ENCODE data around the gene WDR7.

Gene WDR7

GRCh38 chr18:56650944-56651770 lies at the start of gene WDR7:
WDR7 (plus strand) TSS chr18:56651359; CDS start chr18:56672516, 21,157 bp downstream.
- peak; percentile 99 for DNase-seq (ENCODE audit: low spot score)

GRCh38 chr18:56606618-56607017 lies 44.5 kb upstream of the WDR7 start:
- DNase-seq (ENCODE audit: low spot score) = no peak

GRCh38 chr18:56615738-56616520 lies 35.2 kb upstream of the WDR7 start:
- DNase-seq (ENCODE audit: low spot score) = peak; percentile 22

- DNase-seq (ENCODE audit: low spot score) = no peak
Measured at GRCh38 chr18:56627991-56628390, 23.2 kb upstream of the WDR7 start.

GRCh38 chr18:56632070-56633022 lies 18.8 kb upstream of the WDR7 start:
- no peak for DNase-seq (ENCODE audit: low spot score)

- DNase-seq (ENCODE audit: low spot score) = no peak
Measured at GRCh38 chr18:56635007-56635406, 16.2 kb upstream of the WDR7 start.

- DNase-seq (ENCODE audit: low spot score) = peak; percentile 21
Measured at GRCh38 chr18:56637176-56637575, 14.0 kb upstream of the WDR7 start.

GRCh38 chr18:56637711-56638231 lies 13.4 kb upstream of the WDR7 start:
- DNase-seq (ENCODE audit: low spot score) = no peak

GRCh38 chr18:56638232-56639103 lies 12.7 kb upstream of the WDR7 start, which contains the start of gene TXNL1:
TXNL1 (minus strand) TSS chr18:56638592; CDS start chr18:56638440, 152 bp downstream.
- DNase-seq (ENCODE audit: low spot score) = peak; percentile 99

GRCh38 chr18:56639104-56639381 lies 12.1 kb upstream of the WDR7 start:
- DNase-seq (ENCODE audit: low spot score) = no peak

GRCh38 chr18:56639571-56639970 lies 11.6 kb upstream of the WDR7 start:
- no peak for DNase-seq (ENCODE audit: low spot score)

GRCh38 chr18:56641714-56642337 lies 9.3 kb upstream of the WDR7 start:
- DNase-seq (ENCODE audit: low spot score) = peak; percentile 35

- DNase-seq (ENCODE audit: low spot score) = no peak
Measured at GRCh38 chr18:56643381-56643780, 7.8 kb upstream of the WDR7 start.

GRCh38 chr18:56645415-56646016 lies 5.6 kb upstream of the WDR7 start:
- no peak for DNase-seq (ENCODE audit: low spot score)

GRCh38 chr18:56647071-56647470 lies 4.1 kb upstream of the WDR7 start:
- no peak for DNase-seq (ENCODE audit: low spot score)

GRCh38 chr18:56647951-56648893 lies 2.9 kb upstream of the WDR7 start:
- DNase-seq (ENCODE audit: low spot score) = no peak

- no peak for DNase-seq (ENCODE audit: low spot score)
Measured at GRCh38 chr18:56649996-56650395, 1.2 kb upstream of the WDR7 start.

- no peak for DNase-seq (ENCODE audit: low spot score)
Measured at GRCh38 chr18:56651771-56652092, 573 bp downstream of the WDR7 start.

GRCh38 chr18:56652802-56653201 lies 1.6 kb downstream of the WDR7 start:
- DNase-seq (ENCODE audit: low spot score) = no peak

Measured in kidney tubule cell (primary cell).